Left ventricle myocardium inferior (tissue), 1 donor: ENCODE measurements around the gene MOCS2. TPM values are rescaled to one million over a fixed set of nuclear protein-coding genes. Genes with fewer than 3 reads are reported as not detected.

Source experiments
- DNase-seq: peaks from one replicate; pipeline ENCODE4 v3.0.0-alpha.2; 2020
- H3K27ac ChIP-seq: fragments of 200-600 bp; replicated peaks from 2 replicates; pipeline ENCODE4 v1.8.0; 2021
- H3K27me3 ChIP-seq: fragments of 200-600 bp; 2 replicates; pipeline ENCODE4 v1.8.0; 2021; ENCODE audit warnings: low read depth
- H3K36me3 ChIP-seq: fragments of 200-600 bp; 2 replicates; pipeline ENCODE4 v1.8.0; 2021
- H3K4me1 ChIP-seq: fragments of 200-600 bp; 2 replicates; pipeline ENCODE4 v1.8.0; 2021
- H3K4me3 ChIP-seq: fragments of 200-600 bp; 2 replicates; pipeline ENCODE4 v1.8.0; 2021; ENCODE audit warnings: mild to moderate bottlenecking, moderate library complexity
- H3K9me3 ChIP-seq: fragments of 200-600 bp; replicated peaks from 2 replicates; pipeline ENCODE4 v1.8.0; 2021
- CTCF ChIP-seq: fragments of 200-600 bp; IDR thresholded peaks from 2 replicates; pipeline ENCODE4 v1.8.0; 2021; ENCODE audit warnings: antibody characterized with exemption, mild to moderate bottlenecking, borderline replicate concordance
- intact Hi-C: fragments of 100-400 bp; cut with micrococcal nuclease; formaldehyde crosslinking; loops from one replicate; pipeline ENCODE4 v1.11.0; 2022
- total RNA-seq: library from RNA; stranded (reverse); fragmentation: NEBNext Ultra II Directional; extraction: Animal tissue kit (Norgen Biotek cat#: 25700); gene quantifications from one replicate; pipeline ENCODE4 v1.2.1, GENCODE V29; 2021
- donor health status: DM: no; HTN: yes; CAD: no; lungs with severe emphysema.

The MOCS2 gene
- total RNA-seq, 1 donor from 2014 or later = 88.7 TPM

- no peak overlapping the region for H3K27ac ChIP-seq
- no peaks in the 10 kb centered on the region for H3K36me3 ChIP-seq
- peaks cover 9% of the 10 kb centered on the region for H3K4me1 ChIP-seq
- no peak for TF ChIP-seq CTCF
- no peak for DNase-seq
- no peaks in the 10 kb centered on the region for H3K9me3 ChIP-seq
- no peak overlapping the region for H3K4me3 ChIP-seq
- H3K27me3 ChIP-seq = no peaks in the 10 kb centered on the region
- intact Hi-C loops = no loop called here
Observed at GRCh38 chr5:53076014-53076583, 33.5 kb downstream of the MOCS2 start.

GRCh38 chr5:53073348-53073747, 36.2 kb downstream of the MOCS2 start:
- no peak overlapping the region for H3K4me3 ChIP-seq
- intact Hi-C loops = no loop called here
- TF ChIP-seq CTCF = no peak
- no peaks in the 10 kb centered on the region for H3K27me3 ChIP-seq
- H3K4me1 ChIP-seq = peaks cover 9% of the 10 kb centered on the region
- H3K27ac ChIP-seq = no peak overlapping the region
- DNase-seq = no peak
- H3K36me3 ChIP-seq = no peaks in the 10 kb centered on the region
- H3K9me3 ChIP-seq = no peaks in the 10 kb centered on the region

- no peak for DNase-seq
- H3K27ac ChIP-seq = no peak overlapping the region
- H3K4me3 ChIP-seq = no peak overlapping the region
- no peak for TF ChIP-seq CTCF
- H3K9me3 ChIP-seq = no peaks in the 10 kb centered on the region
- H3K27me3 ChIP-seq = no peaks in the 10 kb centered on the region
- no peaks in the 10 kb centered on the region for H3K36me3 ChIP-seq
- peaks cover 9% of the 10 kb centered on the region for H3K4me1 ChIP-seq
- intact Hi-C loops = no loop called here
Observed at GRCh38 chr5:53071738-53072137, 37.8 kb downstream of the MOCS2 start.

GRCh38 chr5:53071298-53071697, 38.3 kb downstream of the MOCS2 start:
- no peak for DNase-seq
- no peak for TF ChIP-seq CTCF
- Histone ChIP-seq H3K4me1 (peaks cover 9% of the 10 kb centered on the region), H3K4me3 (no peak overlapping the region), H3K9me3 (no peaks in the 10 kb centered on the region), H3K27ac (no peak overlapping the region), H3K27me3 (no peaks in the 10 kb centered on the region), H3K36me3 (no peaks in the 10 kb centered on the region)
- intact Hi-C loops = no loop called here

GRCh38 chr5:53069626-53070025, 39.9 kb downstream of the MOCS2 start:
- H3K4me1 ChIP-seq = peaks cover 9% of the 10 kb centered on the region
- no peak overlapping the region for H3K27ac ChIP-seq
- no peak for DNase-seq
- H3K36me3 ChIP-seq = no peaks in the 10 kb centered on the region
- no peaks in the 10 kb centered on the region for H3K27me3 ChIP-seq
- H3K9me3 ChIP-seq = no peaks in the 10 kb centered on the region
- intact Hi-C loops = no loop called here
- TF ChIP-seq CTCF = no peak
- H3K4me3 ChIP-seq = no peak overlapping the region
